ENCODE data around the gene SUPT5H.
A peak's percentile ranks its signal among the peaks of the same experiment; 100 is the strongest.

The SUPT5H gene

DNA sequence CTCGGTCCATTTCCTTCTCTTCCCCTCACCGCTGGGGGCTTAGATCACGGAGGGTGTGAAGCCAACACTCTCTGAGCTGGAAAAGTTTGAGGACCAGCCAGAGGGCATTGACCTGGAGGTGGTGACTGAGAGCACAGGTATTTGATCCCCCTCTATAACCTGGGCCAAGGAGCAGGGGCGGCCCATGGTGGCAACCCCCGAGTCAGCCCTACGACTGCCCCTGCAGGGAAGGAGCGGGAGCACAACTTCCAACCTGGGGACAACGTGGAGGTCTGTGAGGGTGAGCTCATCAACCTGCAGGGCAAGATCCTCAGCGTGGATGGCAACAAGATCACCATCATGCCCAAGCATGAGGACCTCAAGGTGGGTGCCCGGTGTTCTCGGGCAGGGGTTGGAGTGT lies 23.7 kb downstream of the SUPT5H start:
- DNase-seq = no peak

DNA sequence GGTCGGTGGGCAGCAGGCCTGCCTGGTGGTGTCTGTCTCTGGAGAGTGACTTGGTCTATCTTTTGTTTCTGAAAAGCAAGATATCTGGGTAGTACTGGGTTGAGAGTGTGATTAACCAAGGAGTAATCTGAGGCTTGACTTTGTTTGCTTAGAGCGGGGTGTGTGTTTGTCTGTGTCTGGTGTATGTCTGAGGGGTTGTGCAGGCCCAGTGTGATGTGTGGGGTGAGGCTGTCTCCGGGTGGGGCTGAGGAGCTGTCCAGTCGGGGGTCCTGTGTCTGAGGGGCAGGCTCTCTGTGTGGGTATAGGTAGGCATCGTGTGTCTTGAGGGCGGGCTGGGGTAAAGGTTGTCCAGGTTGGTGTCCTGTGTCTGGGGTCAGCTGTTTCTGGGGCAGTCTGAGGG lies 24.2 kb downstream of the SUPT5H start:
- no peak for DNase-seq

DNA sequence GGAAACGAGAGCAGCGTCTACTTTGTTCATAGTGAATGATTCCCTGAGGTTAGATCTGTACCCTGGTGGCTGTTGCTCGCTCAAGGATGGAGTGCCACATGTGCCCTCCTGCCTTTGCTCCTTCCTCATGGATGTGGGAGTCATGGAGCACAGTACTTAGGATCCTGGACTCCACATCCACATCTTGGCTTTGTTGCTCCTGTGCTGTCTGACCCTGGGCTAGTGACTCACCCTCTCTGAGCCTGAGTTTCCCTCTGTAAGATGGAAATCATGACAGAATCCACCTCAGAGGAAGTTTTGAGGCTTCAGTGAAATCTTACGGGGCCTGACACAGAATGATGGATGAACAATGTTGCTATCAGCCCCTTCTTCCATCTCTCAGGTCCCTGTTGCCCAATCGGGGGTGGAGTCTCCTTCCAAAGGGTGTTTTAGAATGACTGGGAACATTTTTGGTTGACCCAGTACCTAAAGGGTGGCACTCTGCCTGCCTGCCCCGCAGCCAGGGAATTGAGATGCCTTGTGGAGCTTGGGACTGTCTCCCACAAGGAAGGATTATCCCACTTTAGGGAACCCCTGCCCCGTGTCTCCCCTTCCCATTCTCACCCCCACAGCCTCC lies 25.4 kb downstream of the SUPT5H start:
- DNase-seq = no peak

DNA sequence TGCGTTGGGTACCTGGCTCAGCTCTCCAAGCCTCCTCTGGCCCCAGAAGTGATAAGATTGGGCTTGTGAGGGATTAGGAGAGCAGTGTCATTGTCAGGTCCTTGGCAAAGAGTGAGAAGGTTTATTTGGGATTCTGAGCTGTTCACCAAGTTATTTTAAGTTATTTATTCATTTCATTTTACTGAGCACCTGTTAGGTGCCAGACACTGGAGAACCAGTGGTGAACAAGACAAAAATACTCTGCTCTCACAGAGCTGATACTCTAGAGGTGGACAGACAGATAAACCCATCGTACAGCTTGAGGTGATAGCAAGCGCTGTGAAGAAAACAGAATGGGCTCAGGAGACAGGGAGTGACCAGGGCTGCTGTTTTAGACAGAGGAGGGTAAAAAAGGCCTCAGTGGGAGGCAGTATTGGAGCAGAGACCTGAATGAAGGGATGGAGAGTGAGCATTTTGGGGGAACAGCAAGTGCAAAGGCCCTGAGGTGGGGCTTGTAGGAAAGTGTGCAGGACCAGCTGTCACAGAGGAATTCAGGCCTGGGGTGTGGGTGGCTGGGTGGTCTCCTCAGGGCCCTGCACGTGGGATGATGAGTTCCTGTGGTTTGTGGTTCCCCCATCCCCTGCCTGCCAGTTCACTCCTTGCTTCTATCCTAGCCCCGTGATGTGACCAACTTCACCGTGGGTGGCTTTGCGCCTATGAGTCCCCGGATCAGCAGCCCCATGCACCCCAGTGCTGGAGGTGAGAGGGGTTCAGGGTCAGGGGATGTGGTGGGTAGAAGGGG lies 26.6 kb downstream of the SUPT5H start:
- no peak for DNase-seq

DNA sequence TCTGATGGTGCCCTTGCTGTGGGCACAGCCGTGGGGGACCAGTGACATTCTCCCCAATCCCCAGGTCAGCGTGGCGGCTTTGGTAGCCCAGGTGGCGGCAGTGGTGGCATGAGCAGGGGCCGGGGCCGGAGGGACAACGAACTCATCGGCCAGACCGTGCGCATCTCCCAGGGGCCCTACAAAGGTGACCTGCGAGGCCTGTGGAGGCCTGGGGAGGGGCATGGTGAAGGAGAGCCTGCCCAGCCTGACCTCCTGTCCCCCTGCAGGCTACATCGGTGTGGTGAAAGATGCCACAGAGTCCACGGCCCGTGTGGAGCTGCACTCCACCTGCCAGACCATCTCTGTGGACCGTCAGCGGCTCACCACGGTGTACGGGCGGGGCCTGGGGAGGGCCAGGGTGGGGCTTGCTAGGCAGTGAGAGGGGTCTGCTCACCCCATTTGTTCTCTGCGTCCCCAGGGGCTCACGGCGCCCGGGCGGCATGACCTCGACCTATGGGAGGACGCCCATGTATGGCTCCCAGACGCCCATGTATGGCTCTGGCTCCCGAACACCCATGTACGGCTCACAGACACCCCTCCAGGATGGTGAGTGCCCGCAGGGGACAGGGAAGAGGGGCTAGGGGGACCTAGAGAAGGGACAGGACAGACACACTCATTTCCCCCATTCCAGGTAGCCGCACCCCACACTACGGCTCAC lies 27.5 kb downstream of the SUPT5H start:
- no peak for DNase-seq

DNA sequence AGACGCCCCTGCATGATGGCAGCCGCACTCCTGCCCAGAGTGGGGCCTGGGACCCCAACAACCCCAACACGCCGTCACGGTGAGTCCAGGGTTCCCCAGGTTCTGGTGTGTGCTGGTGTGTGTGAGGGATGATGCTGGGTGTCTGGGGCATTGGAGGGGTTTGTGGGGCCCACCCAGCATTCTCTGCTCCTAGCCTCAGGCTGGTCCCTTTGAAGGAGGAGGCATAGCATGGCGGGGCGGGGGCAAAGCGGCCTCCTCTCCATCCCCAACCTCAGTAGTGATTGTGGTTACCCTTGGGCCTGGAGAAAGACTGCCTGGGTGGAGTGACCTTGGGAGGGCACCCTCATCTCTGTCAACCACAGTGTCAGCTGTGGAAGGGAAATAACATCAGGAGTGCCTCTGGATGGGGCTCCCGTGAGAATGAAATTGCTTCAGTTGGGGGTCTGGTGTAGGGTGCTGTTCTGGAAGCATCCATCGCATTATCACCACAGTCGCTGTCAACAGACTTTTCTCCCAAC lies 28.1 kb downstream of the SUPT5H start:
- no peak for DNase-seq

DNA sequence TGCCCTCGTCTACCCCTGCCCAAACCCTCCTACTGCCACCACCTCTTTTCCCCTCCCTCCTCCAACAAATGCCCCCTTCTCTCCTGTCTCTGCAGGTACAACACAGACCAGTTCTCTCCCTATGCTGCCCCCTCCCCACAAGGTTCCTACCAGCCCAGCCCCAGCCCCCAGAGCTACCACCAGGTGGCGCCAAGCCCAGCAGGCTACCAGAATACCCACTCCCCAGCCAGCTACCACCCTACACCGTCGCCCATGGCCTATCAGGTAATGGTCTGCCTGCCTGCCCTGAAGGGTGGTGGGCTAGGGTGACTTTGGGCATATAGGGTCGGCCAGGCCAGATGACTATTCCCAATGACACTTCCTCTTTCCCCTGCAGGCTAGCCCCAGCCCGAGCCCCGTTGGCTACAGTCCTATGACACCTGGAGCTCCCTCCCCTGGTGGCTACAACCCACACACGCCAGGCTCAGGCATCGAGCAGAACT lies 28.8 kb downstream of the SUPT5H start:
- DNase-seq = peak; percentile 47 to 69 (median 50)

DNA sequence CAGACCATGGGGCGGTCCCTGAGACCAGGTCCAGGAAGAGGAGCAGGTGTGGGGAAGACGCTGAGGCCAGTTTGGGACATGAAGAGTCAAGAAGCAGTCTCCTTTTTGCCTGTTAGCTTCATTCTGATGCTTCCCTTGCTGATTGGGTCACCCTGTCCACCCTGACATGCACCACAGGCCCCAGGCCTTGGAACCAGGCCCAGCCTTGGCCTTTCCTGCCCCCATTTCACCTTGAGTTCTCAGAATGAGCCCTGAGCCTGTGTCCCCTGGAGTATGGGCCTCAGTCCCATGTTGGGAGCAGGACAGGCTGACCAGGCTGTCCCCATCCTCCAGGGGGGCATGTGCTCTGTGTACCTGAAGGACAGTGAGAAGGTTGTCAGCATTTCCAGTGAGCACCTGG lies 30.4 kb downstream of the SUPT5H start:
- no peak for DNase-seq

DNA sequence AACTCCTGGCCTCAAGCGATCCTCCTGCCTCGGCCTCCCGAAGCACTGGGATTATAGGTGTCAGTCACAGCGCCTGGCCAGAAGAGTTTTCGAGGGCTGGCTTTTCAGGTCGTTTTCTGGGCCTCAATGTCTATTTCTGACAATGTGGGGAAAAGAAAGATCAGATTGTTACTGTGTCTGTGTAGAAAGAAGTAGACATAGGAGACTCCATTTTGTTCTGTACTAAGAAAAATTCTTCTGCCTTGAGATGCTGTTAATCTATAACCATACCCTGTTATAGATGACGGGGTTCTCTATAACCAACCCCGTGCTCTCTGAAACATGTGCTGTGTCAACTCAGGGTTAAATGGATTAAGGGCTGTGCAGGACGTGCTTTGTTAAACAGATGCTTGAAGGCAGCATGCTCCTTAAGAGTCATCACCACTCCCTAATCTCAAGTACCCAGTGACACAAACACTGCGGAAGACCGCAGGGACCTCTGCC lies 34.0 kb downstream of the SUPT5H start:
- DNase-seq = peak in 1 of 3 experiments; percentile 46

DNA sequence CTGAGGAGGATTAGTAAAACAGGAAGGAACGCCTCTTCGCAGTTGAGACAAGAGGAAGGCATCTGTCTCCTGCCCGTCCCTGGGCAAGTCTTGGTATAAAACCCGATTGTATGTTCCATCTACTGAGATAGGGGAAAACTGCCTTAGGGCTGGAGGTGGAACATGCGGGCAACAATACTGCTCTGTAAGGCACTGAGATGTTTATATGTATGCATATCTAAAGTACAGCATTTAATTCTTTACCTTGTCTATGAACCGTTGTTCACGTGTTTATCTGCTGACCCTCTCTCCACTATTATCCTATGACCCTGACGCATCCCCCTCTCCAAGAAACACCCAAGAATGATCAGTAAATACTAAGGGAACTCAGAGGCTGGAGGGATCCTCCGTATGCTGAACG lies 34.5 kb downstream of the SUPT5H start:
- DNase-seq = peak in 1 of 3 experiments; percentile 23

DNA sequence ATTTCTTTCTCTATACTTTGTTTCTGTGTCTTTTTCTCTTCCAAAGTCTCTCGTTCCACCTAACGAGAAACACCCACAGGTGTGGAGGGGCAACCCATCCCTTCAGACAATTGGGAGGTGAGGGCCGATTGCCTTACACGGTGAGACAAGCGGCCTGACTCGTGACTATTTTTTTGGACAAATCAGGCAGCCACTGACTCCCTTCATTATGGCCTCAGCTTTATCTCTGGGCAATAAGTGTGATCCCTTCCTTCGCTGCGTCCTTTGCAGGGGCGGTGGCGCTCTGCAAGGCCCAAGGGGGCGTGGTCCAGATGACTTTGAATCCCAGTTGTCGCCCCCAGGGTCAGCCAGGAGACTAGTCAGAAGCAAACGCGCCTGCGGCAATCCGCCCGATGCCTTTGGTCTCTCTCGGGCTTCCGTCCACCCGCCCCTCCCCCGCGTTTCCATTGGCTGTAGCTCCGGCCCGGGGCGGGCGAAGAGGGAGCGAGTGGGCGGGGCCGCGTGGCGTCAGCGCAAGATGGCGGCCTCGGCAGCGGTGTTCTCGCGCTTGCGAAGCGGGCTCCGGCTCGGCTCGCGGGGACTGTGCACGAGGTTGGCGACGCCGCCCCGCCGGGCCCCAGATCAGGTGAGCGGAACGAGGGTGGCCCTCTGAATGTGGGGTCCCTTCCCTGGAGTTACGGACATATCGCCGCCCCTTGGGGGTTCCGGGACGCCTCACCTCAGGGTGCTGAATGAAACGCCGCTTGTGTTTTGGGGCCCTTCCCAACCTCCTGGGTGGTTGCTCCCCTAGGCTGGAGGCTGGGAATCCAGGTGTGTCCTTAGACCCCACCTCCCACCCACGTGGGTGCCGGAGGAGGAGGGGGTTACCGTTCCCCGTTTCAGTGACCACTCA lies 35.2 kb downstream of the SUPT5H start, which contains the start of gene TIMM50:
TSS of gene TIMM50 (plus strand) at position 502 of the 892 bp plus-strand sequence. CDS start at position 518, 16 bp downstream.
- DNase-seq = peak; percentile 93 to 98 (median 97)

DNA sequence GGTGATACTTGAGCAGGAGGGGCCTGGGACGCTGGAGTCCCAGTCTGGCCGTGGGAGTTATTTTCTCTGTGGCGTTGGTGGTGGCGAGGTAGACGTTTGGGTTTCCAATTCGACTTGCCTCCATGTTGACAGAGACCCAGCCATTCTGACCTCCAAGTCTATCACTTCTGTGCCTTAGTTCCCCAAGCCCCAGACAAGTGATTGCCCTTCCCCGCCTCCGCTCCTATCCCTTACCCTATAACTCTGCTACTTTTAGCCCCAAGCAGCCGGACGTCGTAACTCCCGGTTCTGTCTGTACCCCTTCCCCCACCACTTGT lies 35.8 kb downstream of the SUPT5H start:
- DNase-seq = no peak

DNA sequence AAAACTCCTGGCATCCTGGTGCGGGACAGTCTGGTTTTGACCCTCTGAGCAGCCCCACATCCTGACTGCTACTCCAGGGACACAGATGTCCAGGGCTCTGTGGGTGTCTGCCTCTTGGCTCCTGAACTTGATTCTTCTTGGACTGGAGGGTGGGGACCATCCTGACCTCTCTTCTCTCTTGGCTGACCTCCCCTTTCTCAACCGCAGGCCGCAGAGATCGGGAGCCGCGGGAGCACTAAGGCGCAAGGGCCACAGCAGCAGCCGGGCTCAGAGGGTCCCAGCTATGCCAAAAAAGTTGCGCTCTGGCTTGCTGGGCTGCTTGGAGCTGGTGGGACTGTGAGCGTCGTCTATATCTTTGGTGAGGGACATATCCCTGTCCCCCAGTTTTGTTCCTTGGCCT lies 36.3 kb downstream of the SUPT5H start:
- no peak for DNase-seq

DNA sequence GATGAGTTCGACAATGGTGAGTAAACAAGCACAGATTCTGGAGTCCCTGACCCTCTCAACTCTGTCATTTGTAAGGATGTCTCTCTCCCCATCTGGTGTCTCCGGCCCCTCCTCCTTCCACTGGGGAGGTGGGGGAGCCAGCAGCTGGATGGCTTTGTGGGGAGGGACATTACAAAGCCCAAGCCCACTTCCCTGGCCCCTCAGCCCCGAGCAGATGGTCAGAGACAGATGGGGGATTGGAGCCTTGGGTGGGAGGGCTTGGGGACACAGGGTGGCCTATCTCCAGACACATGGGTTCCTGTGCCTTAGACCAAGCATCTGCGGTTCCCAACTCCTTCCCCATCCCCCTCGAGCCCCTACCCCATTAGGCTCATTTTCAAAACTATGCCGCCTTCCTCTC lies 37.8 kb downstream of the SUPT5H start:
- no peak for DNase-seq

DNA sequence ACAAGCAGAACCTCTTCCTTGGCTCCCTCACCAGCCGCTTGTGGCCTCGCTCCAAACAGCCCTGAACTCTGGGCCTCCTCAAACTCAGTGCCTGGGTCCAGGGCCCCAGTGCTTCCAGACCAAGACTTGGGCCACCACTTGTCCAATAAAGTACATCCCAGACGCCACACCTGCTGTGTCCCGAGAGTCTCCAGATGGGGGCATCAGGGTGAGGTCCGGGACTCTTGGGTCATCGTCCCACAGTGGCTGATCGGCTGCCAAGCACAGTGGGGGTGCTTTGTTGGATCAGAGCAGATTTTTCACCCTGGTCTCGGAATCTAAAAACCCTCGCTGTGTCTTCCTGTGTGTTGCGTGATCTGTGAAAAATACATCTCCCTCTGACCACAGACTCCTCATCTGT lies 44.4 kb downstream of the SUPT5H start:
- DNase-seq = no peak

DNA sequence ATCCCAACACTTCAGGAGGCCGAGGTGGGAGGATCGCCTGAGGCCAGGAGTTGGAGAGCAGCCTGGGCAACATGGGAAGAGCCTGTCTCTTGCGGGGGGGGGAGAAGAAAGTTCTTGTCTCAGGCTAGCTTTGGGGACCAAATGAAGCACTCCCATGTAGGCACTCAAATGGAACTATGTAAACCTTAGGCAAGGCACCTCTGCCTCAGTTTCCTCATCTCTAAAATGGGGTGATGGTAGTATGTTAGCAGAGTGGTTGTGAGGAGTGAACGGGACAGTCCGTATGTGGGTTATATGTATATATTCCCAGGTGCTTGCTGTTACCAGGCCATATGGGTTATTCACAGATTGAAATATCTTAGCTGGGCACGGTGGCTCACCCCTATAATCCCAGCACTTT lies 46.8 kb downstream of the SUPT5H start:
- no peak for DNase-seq

DNA sequence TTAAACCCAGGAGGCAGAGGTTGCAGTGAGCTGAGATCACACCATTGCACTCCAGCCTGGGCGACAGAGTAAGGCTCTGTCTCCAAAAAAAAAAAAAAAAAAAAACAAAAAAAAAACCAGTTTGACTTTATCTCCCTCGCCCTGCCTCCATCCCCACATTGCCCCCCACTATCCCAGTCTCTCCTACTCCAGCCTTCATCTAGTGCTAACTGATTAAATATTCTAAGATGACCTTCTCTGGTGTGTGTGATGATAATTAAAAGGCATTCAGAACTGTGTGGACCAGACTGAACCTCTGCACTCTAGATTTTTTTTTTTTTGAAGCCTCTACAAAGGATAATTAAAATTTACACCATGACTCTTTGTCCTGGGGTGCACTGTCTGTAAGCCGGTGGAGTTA lies 47.4 kb downstream of the SUPT5H start:
- no peak for DNase-seq

DNA sequence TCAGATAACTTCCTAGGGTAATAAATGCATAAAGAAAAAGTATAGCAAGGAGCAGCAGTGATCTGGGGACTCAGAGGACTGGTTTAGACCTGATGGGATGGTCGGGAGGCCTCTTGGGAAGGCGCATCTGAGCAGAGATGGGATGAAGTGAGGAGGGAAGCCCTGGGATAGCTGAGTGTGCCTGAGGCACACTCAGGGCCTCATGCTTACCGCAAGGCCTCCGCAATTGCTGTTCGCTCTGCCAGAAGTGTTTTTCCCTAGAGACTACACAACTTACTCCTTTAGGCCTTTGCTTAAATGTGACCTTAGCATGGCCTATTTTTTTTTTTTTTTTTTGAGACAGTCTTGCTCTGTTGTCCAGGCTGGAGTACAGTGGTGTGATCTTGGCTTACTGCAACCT lies 49.3 kb downstream of the SUPT5H start:
- no peak for DNase-seq

DNA sequence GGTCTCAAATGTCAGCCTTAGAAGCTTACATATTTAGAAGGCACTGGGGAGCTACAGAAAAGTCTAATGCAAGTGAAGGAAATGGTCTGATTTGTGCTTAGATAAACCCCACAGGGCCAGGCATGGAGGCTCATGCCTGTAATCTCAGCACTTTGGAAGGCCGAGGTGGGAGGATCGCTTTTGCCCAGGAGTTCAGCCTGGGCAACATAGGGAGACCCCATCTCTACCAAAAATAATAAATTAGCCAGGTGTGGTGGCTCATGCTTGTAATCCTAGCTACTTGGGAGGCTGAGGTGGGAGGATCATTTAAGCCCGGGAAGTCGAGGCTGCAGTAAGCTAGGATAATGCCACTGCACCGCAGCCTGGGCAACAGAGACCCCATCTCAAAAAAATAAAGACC lies 50.7 kb downstream of the SUPT5H start:
- DNase-seq = no peak

DNA sequence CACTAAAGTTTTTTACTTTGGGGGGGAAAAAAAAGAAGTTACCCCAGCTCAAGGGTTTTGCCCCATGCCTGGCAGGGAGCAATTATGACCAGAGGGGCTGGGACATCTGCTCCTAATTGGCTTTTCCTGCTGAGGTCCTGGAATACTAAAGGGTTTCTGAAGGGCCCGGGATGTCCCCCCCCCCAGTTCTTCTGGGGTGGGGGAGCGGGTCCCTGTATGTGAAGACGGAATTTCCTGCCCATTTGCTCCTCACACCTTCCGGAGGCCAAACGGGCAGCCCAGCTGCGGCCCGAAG lies 52.3 kb downstream of the SUPT5H start:
- DNase-seq = no peak

DNA sequence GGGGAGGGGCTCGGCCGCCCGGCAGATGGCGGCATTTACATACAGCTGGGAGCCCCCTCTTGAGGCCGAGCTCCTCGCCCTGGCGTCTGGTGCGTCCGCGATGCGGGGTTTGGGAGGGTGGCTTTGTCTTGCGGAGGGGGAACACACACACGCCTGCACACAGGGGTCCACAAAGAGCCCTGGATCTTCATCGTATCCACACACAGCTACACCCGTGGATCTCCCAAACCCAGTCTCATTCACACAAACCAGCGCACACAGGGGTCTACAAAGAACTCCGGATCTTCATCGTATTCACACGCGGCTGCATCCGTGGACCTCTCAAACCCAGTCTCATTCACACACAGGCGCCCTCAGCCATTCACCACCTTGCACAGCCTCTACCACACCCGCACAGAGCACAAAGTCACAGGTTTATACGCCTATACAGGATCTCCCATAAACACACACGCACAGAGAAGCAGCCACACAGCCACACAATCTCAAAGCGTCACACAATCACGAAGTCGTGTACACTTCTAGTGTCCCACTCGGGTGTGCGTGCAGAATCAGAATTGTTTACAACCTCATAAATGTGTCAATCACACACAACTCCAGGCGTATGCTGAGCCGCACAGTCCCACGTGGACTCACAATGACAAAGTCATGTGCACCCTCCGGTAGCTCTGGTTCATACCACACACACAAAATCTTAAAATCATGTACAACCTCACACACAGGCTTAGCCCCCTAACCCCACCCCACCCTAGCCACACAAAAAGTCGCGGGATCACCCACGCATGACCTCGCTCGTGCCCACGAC lies 52.8 kb downstream of the SUPT5H start:
- DNase-seq = peak; percentile 92 to 95 (median 93)
